Activated T-cell treated with anti-CD3 and anti-CD28 coated beads, Interleukin-2, amount 50 U/mL, for 1 hour (primary cell): Measurements from ENCODE around the gene PNPLA8.
"Not testable (repeated sequence)": the region's sequence is repeated elsewhere in the genome, so short reads cannot be mapped to it uniquely, and the experiment has no call there.

Experiments
- DNase-seq: peaks from one replicate; pipeline ENCODE4 v3.0.0-alpha.2; 2020

PNPLA8 gene

DNA sequence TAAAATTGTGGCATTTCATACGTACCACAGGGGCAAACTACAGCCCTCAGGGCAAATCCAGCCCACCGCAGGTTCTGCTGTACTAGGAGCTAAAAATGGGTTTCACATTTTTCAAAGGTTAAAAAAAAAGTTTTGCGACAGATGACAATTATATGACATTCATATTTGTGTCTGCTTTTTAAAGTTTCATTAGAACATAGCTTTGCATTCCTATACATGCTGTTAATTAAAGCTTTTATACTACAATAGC is 758 bp upstream of the PNPLA8 start:
- no peak for DNase-seq

DNA sequence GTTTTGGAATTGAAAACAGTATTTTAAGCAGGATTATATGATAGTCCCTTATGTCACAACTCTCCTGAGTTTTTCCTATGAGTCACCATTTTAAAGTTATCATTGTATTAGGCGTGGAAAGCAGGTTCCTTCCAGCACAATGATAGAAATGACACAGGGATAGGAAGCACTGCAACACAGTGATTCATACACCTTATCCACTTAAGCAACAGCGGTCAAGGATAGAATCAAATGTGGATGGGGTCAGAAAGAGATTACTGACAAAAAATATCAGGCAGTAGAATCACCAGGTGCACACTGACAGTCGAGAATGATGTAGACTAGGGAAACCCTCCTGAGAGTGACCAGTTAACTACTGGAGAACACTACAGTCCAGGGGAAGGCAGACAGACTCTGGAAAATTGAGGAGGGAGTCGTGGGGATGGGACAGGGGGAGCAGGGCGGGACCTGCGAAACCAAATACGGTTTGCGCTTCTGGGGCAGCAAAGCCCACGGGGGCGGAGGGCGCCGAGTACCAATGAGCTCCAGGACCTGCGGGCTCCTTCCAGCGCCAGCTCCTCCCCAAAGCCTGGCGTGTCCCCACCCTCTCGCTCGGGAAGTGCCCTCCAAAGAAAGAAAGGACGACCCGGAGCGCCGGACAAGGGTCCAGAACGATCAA is 479 bp downstream of the PNPLA8 start:
- no peak for DNase-seq

DNA sequence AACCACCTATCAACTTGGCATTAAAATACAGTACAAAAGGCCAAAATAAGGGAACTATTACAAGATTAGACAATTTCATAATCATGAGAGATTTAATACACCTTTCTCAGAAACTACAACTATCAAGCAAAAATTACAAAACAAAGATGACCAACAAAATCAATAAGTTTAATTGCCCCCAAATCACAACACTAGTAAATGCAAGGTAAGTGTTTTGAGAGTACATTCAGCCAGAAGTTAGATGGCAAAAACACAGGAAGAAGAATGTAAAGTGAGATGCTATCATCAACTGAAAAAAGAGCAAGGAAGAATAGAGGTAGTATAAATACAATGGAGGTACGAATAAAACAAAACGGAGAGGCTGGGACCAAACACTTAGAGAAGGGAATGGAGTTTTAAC is 3.2 kb downstream of the PNPLA8 start:
- no peak for DNase-seq

DNA sequence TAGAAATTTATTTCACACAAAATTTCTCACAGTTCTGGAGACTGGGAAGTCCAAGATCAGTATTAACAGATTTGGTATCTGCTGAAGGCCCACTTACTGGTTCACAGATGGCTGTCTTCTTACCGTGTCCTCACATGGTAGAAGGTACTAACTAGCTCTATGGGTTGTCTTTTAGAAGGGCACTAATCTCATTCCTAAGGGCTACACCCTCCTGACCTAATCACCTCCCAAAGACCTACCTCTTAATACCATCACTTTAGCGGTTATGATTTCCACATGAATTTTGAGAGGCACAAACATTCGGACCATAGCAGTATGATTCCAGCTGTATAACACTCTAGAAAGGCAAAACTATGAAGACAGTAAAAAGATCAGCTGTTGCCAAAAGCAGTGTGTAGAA is 8.0 kb downstream of the PNPLA8 start:
- no peak for DNase-seq

DNA sequence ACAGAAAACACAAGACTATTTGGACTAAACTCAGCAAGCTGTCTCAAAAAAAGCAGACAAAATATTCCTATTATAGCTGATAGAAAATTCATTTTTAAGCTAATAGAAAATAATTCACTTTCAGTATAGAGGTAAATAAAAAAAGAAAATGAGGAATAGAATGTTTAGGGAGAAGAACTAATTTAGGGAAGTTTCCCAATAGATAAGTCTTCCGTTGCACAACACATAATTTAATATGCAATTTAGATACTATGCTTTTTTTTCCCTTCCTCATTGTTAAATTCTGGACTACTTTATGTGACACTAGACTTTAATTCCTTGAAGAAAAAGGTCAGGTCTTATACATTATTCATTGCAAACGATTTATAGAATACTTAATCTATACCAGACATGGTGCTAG is 10.3 kb downstream of the PNPLA8 start:
- no peak for DNase-seq

DNA sequence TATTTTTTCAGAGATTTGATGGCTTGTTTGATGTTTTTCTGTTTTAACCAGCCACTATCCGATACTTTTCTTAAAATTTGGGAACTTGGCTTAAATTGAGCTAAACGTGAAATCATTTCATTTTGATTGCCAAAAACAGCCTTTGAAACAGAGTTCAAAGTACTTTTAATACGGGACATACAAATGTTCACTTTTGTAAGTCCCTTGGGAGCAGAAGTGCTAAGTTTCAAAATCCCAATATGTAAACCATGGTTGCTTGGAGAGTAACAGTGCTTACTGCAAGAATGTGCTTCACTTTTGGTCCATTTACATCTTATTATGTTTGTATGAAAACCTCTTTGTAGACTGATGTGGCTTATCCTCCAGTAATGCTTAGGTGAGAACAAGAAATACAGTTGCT is 10.9 kb downstream of the PNPLA8 start:
- DNase-seq: no peak

DNA sequence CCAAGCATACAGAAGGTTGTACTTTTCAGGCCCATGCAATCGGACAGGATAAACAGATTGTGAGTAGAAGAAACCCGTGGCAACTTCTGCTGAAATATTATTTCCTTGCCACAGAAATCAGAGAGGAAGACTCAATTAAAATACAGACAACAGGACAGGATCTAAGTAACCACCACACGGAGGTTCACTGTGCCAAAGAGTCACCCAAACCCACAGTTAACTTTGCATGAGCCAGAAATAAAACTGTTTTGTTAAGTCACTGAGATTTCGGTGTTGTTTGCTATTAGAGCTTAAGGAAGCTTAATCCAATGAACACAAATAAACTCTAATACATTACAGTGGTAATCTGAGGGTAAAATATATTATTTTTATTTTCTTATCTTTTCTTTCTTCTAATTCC is 14.0 kb downstream of the PNPLA8 start:
- no peak for DNase-seq

DNA sequence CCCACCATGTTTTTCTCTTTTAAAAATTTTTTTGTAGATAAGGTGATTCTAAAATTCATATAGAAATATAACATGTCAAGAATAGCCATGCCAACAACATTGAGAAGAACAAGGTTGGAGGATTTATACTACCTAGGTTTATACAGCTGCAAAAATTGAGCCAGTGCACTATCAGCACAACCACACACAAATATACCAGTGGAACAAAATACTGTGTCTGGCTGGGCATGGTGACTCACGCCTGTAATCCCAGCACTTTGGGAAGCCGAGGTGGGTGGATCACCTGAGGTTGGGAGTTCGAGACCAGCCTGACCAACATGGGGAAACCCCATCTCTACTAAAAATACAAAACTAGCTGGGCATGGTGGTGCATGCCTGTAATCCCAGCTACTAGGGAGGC is 21.4 kb downstream of the PNPLA8 start:
- not testable (repeated sequence) for DNase-seq

DNA sequence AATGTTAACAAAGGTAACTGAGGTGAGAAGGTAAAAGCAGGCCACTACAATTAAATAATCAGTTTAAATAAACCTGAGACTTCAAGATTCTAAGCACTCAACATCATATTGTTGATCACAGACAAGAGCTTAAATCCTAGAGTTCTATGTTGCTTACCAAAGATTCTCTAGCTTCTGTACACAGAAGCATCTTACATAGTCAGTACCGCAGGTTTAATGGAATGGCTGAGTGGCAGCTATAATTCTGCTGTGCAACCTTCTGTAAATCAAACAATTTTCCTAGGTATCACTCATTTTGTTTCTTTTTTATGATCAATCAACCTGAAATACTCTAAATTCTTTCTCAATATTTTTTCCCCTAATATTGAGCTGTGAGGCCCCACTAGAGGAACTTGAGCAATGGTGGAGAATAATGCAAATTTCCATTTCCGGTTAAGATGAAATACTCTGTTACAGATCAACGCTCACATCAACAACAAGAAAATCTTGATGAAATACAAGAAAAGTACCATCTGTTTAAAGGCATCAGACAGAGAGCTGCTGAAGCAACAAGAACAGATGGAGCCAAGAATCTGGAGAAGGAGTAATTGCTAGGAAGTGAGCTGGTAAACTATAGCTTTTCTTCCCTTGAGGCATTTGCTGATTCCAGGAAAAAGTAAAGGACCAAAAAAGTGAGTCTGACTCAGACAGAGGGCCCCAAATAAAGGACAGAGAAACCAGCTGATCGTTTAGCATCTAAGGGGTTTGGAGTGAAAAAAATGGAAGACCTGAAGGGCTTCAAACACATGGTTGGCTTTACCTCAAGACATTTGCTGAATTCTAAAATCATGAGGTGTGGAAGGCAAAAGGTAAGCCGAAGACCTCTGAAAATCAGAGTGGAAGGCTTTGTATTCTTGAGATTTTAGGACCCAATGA is 22.6 kb downstream of the PNPLA8 start:
- DNase-seq: no peak

DNA sequence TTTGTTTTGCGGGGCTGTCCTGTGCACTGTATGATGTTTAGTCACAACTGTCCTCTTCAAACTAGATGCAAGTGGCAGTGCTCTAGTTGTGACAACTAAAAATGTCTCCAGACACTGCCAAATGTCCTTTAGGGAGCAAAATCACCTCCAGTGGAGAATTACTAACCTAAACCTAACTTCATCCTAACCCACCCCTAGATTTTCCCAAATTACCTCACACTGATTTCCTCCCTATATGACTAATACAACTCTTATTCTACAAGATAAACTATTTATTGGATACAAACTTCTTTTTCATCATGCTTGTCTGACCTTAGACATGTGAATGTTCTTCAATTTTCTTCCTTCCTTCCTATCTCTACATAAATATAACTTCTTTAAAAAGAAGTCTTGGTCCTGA is 26.4 kb downstream of the PNPLA8 start:
- no peak for DNase-seq

DNA sequence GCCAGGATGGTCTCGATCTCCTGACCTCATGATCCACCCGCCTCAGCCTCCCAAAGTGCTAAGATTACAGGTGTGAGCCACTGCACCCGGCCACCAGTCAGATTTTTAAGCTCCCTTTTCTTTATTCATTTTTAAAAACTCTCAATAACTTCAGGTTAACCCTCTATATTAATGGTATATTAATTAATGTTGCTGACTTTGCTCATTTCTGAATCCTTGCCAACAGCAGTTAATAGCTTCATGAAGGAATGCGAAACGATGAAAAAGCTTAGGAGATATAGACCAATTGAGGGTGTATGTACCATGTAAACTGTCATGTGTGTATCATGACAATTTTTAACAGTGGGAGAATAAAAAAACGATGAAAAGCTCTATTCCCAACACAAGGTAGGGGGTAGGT is 27.5 kb downstream of the PNPLA8 start:
- DNase-seq: no peak

DNA sequence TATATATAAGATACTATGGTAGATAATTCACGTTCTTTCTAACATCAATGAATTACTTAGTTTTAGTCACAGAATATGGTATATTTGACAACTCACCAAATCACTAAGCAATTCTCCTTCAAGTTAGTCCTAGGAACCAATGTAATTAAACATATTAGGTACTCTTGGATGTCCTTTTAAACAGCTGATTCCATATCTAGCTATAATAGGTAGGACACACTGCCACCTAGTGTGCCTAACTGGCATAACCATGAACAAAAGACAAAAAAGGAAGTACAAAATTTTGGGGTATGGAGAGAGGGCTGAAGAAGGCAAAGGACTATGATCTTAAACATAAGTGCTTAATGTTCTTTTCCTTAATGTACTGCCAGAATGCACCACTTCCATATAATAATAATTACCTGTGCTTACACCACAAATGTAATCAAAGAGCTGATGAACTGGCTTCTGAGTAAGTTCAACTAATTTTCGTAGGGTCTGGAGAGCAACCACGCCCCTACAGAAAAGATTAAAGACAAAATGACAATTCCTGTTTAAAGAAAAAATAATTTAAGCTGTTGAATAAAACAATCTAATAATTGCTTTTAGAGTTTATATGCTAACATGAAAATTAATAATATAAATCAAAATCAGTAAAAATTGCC is 28.7 kb downstream of the PNPLA8 start:
- no peak for DNase-seq

DNA sequence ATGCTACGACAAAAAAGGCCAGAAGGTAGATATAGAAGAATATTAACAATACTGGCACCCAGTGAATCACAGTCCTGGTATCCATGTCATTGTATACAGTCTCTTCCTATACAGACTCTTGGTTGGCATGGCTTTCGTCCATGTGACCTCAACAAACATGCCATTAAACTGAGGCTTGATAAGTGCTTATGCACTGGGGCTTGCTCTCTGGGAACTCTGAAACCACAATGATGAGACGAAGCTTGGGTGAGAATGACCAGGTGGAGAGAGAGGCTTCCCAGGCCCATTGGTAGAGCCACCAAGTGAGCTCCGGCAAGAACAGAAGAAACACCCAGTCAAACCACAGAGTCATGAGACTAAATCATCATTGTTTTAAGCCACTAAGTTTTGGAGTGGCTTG is 33.2 kb downstream of the PNPLA8 start:
- no peak for DNase-seq

DNA sequence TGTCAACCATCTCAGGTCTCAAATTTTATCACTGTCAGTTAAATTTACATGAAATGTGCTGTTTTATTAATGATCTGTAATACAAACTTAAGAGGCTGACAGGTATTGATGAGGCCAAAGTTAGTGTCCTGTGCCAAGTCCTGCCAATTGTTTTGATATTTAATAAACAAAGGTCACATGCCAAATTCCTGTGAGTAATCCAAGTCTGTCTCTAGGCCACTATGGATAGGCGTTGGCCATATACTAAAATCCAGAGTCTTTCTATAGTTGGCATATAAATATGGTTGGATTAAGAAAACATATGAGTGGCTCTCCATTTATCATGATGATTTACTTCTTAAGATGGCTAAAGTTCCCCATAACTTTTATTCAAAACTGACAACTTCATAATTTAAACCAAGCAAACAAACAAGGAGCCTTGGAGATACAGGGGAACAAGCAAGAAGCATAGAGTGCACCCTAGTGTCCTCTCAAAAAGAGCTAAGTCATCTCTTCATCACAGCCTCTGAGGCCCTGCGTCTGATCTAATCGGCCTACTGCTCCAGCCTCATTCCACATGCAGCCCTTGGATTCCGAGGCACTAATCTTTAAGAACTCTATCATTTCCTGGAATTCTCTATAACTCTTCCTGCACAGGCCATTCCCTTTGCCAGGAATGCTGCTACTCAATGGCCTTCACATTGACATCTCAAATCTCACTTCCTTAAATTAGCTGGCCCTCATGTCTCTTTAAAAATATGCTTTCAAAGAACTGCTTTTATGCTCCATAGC is 37.0 kb downstream of the PNPLA8 start:
- DNase-seq: no peak

DNA sequence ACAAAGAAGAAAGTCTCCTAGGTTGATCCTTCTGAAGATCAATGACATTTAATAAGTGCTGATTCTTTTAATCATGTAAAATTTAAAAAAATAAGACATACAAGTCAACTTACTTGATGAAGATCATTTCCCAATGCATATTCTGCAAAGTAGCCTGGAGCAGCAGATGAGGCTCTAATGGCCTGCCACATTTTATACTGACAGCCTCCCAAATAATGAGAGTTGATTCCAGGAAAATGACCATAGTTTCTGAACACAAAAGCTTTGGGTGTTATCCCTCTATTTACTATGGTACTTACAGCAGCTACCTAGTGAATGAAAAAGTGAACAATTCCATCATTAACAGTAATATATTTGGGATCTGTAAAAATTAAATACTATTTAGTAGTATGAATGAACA is 38.3 kb downstream of the PNPLA8 start:
- no peak for DNase-seq

DNA sequence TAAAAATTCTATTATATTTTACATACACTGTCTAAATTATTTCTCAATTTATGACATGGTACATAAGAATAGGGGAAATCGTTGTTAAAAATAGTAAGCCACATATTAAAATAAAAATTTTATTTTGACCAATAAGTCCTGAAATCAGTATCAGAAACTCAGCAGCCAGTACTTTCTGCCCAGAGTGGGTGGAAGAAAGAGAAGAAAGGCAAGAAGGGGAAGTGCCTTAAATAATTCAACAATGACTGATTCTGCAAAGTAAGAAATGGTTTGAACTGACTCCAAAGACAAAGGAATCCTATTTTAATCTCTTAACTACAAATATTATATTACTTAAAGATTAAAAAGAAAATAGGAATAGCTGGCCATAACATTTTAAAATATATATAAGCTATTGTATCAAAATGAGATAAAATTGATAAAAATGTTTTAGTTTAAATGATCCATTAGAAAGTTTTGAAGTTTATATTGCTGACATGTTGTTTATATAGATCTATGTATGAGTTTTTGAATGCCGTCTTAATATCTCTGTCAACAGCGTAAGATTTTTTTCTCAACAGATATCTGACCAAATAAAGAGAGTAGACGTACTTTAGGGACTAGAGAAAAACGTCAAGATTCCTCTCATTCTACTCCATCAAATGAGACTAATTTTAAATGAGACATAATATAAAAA is 39.5 kb downstream of the PNPLA8 start:
- no peak for DNase-seq

DNA sequence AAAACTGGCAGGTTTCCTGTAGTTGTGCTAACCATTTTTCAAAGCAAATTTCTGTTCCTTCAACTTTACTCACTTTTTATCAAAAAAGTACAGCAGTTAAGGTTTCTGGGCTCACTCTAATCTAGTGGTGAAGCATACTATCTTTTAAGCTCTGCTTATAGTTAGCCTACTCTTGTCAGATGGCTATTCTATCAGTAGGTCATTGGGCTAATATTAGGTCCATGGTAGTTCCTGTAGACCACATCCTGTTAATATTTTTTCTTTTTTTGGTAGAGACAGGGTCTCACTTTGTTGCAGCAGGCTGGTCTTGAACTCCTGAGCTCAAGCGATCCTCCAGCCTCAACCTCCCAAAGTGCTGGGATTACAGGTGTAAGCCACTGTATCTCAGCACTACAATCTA is 41.8 kb downstream of the PNPLA8 start:
- DNase-seq: no peak

DNA sequence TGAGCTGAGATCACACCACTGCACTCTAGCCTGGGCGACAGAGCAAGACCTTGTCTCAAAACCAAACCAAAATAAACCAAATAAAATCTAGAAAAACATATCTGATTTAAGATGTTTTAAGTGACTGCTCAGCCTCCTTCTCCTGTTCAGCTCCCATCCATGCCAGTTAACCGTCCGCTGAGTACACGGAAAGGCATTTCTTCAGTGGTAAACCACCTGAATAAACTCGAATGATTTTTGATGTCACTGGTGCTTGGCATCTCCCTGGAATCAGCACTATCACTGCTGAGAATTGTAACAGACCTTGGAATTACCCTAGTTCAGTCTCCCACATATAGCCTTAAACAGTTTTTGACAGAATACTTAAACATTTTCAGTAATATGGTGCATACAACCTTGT is 45.6 kb downstream of the PNPLA8 start:
- DNase-seq: no peak

DNA sequence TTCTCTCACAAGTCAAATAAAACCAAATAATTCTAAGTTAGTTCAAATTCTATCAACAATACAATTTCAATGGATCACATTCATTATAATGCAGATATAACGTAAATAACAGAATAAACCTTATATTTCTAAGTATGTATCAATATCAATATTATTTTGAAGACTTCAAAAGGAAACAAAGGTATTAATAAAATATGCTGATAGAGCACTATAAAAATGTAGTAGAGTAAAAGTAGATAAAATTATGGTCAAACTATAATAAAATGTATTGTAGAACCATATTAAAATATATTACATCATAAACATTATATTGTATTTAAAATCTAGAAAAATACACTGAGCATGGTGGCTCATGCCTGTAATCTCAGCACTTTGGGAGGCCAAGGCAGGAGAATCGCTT is 46.2 kb downstream of the PNPLA8 start:
- DNase-seq: no peak

DNA sequence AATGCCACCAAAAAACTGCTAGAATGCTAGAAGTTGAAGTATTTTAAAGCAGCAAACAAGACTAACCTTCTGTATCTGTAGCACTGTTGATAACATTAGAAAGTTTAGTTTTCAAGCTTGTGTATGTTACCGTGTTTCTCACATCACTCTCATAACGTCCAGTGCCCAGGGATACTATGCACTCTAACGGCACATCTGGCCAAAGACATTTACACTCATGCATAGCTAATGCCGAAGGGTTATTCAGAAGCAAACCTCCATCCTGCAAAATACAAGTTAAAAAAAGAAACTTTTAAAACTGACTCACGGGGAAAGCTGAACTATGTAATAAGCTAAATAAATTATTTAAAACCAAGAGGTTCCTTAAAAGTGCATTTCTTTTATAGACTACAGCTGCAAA is 46.8 kb downstream of the PNPLA8 start:
- DNase-seq: no peak

DNA sequence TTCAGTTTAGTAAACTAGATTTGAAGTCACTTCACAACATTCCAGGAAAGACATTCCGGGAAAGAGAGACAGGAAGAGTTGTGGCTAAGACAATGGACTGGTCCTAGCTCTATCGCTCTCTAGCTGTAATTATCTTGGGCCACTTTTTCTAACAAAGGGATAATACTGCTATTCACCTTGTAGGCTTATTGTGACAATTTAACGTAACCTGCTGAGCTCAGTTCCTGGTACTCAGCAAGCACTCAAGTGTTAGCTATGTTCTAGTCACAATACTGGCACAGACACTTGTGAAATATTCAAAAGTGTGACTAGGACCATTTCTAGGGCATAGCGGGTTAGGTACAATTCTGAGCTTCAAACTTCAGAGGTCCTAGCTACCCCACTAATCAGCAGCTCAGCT is 57.7 kb downstream of the PNPLA8 start:
- DNase-seq: no peak

DNA sequence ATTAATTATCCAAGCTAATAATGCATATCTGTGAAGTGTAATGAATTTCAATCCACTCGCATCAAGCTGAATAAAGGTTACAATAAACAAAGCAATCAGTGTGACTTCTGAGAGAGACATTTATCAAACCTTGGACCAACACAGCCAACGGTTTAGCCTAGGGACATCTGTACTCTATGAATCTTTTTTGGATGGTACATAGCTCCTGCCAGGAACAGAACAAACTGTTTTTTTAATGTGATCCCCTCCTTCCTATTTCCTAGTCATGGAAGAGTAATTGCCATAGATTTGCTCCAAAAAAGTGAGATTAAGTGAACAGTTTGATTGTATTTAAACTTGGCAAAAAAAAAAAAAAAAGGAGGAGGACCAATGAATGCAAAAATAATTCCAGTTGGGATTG is 58.5 kb downstream of the PNPLA8 start:
- no peak for DNase-seq

DNA sequence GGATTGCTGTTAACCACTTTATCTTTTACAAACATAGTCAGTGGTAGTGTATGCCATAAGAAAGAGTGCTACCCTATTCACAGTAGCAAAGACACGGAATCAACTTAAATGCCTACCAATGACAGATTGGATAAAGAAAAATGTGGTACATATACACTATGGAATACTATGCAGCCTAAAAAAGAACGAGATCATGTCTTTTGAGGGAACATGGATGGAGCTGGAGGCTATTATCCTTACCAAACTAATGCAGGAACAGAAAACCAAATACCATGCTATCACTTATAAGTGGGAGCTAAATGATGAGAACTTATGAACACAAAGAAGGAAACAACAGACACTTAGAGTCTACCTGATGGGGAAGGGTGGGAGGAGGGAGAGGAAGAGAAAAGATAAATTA is 59.6 kb downstream of the PNPLA8 start:
- DNase-seq: not testable (repeated sequence)
